GM12864 (cell line): ENCODE measurements around the gene CDKN2A.
A peak's percentile ranks its signal among the peaks of the same experiment; 100 is the strongest.

Experiments used
- DNase-seq: peaks from one replicate; pipeline ENCODE4 v3.0.0-alpha.2; 2011; ENCODE audit warnings: low read depth
- H3K4me3 ChIP-seq: 2 replicates; pipeline ENCODE4 v1.5.1; 2011; ENCODE audit warnings: mild to moderate bottlenecking, low read depth, low read length, control low read depth
- TF ChIP-seq, protein P1 (sequence below): IDR thresholded peaks from 2 replicates; pipeline ENCODE4 v1.5.1; 2011; ENCODE audit warnings: low read depth, mild to moderate bottlenecking, moderate library complexity, low read length, control low read depth, inconsistent platforms; ENCODE audit errors: missing control alignments

Gene CDKN2A

GRCh38 chr9:22008717-22009505, 14.7 kb upstream of the CDKN2A start, which contains the start of gene CDKN2B:
Gene CDKN2B (minus strand): TSS chr9:22009305. CDS start chr9:22008953, 352 bp downstream.
- H3K4me3 ChIP-seq, result peak within 1 kb of the TSS; percentile 81
- peak; percentile 35 for DNase-seq
- TF ChIP-seq, protein P1, sequence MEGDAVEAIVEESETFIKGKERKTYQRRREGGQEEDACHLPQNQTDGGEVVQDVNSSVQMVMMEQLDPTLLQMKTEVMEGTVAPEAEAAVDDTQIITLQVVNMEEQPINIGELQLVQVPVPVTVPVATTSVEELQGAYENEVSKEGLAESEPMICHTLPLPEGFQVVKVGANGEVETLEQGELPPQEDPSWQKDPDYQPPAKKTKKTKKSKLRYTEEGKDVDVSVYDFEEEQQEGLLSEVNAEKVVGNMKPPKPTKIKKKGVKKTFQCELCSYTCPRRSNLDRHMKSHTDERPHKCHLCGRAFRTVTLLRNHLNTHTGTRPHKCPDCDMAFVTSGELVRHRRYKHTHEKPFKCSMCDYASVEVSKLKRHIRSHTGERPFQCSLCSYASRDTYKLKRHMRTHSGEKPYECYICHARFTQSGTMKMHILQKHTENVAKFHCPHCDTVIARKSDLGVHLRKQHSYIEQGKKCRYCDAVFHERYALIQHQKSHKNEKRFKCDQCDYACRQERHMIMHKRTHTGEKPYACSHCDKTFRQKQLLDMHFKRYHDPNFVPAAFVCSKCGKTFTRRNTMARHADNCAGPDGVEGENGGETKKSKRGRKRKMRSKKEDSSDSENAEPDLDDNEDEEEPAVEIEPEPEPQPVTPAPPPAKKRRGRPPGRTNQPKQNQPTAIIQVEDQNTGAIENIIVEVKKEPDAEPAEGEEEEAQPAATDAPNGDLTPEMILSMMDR, result peak; percentile 77

- TF ChIP-seq, protein P1, result no peak
- DNase-seq, result no peak
- H3K4me3 ChIP-seq, result peak overlapping the region; percentile 81; the same call in 1 of the 2 replicates
Observed at GRCh38 chr9:22008384-22008716, 14.2 kb upstream of the CDKN2A start.

DNA sequence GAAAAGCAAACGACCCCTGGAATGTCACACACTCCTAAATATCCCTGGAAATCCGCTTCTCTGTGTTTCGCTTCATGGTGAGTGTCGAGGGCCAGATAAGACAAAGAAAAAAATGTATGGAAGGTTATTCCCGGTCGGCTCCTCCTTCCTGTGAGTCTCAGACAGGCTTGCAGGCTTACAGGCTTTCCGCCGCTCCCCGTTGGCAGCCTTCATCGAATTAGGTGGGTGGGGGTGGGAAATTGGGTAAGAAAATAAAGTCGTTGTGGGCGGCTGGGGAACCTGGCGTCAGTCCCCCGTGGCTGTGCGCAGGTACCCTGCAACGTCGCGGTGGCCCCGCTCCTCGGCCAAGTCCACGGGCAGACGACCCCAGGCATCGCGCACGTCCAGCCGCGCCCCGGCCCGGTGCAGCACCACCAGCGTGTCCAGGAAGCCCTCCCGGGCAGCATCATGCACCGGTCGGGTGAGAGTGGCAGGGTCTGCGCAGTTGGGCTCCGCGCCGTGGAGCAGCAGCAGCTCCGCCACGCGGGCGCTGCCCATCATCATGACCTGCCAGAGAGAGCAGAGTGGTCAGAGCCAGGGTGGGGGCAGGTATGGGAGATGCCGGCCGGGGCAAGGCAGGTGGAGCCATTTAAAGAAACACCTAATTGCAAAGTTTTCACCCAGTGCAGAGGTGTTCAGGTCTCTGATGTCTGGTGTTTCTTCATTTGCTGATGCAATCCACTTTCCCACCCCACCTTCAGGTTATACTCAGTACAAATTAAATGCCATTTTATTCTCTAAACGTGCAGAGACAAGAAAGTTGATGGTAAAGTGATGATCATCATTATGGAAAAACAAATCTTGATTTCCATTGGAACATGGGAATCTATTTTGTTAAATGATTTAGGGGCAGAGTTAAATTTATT, 11.8 kb upstream of the CDKN2A start:
- DNase-seq, result no peak
- no peak overlapping the region for H3K4me3 ChIP-seq
- TF ChIP-seq, protein P1, result no peak

GRCh38 chr9:22005021-22005701, 11.0 kb upstream of the CDKN2A start:
- no peak overlapping the region for H3K4me3 ChIP-seq
- DNase-seq, result no peak
- TF ChIP-seq, protein P1, result peak; percentile 5

DNA sequence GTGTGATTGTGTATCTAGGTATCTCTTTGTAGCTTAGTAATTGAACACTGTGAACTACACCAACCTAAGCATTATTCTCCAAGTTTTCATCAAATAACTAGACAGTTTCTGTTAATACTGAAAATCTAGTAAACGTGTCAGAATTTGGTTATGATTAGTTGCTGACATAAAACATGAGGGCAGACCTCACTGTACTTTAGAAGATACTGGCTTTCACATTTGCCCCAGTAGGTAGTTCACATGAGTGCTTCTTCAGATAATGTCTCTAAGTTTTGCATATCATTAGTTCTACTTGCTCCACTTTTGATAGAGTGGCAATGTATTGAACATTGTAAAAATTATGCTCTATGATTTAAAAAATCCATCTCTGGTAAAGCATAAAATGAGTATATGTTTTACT, 7.8 kb upstream of the CDKN2A start:
- DNase-seq, result no peak
- no peak overlapping the region for H3K4me3 ChIP-seq
- TF ChIP-seq, protein P1, result no peak

GRCh38 chr9:21998026-21998425, 3.8 kb upstream of the CDKN2A start:
- TF ChIP-seq, protein P1, result no peak
- DNase-seq, result no peak
- H3K4me3 ChIP-seq, result no peak overlapping the region
